ENCODE measurements around the gene COL24A1. TPM values are rescaled to one million over a fixed set of nuclear protein-coding genes. Genes with fewer than 3 reads are reported as not detected.

The COL24A1 gene
- total RNA-seq, 1 donor from 2014 or later: not detected

DNA sequence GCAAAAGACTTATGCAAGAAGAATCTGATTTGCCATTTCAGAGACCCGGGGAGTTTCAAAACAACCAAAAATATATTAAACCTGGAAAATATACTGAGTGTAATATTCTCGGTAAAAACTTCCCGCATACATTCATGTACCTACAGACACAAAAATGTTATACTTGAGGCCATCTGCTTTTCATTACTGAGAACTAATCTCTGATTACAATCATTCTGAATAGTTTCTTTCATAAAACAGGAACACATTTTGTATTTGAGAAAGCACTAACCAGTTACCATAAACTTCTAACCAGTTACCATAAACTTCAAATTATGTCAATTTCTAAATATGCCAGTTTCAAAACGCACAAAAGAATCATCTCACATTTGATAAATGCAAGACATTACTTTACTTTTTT is 456.1 kb downstream of the COL24A1 start:
- Mint-ChIP-seq H3K9me3 (no peaks in the 10 kb centered on the region), H3K36me3 (ENCODE audit: low read depth) (peaks cover 49% of the 10 kb centered on the region), H3K4me3 (no peak overlapping the region), H3K27ac (no peak overlapping the region), H3K4me1 (peaks cover 14% of the 10 kb centered on the region), H3K27me3 (no peaks in the 10 kb centered on the region)
- DNase-seq: no peak
- intact Hi-C loops (cut with micrococcal nuclease): no loop called here

DNA sequence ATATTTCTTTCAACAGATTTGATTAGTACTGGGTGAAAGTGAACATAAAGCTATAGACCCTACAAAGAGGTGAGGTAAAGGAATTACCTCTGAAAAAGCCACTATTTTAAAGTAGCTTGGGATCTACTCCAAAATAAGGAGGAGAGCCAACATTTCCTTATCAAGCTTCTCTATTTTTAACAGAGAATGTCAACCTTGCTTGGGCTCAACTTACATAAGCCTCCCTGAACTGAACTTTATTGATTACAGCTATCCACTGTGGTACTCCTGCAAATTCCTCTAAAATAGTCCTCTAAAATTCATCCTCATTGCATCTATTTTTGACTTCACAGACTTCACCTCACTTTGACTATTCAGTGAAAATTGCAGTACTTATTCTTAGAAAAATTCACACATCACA is 458.7 kb downstream of the COL24A1 start:
- no peaks in the 10 kb centered on the region for H3K9me3 Mint-ChIP-seq
- no peaks in the 10 kb centered on the region for H3K27me3 Mint-ChIP-seq
- H3K4me1 Mint-ChIP-seq: peaks cover 5% of the 10 kb centered on the region
- H3K4me3 Mint-ChIP-seq: no peak overlapping the region
- intact Hi-C loops (cut with micrococcal nuclease): no loop called here
- no peak overlapping the region for H3K27ac Mint-ChIP-seq
- no peak for DNase-seq
- peaks cover 36% of the 10 kb centered on the region for H3K36me3 Mint-ChIP-seq (ENCODE audit: low read depth)

DNA sequence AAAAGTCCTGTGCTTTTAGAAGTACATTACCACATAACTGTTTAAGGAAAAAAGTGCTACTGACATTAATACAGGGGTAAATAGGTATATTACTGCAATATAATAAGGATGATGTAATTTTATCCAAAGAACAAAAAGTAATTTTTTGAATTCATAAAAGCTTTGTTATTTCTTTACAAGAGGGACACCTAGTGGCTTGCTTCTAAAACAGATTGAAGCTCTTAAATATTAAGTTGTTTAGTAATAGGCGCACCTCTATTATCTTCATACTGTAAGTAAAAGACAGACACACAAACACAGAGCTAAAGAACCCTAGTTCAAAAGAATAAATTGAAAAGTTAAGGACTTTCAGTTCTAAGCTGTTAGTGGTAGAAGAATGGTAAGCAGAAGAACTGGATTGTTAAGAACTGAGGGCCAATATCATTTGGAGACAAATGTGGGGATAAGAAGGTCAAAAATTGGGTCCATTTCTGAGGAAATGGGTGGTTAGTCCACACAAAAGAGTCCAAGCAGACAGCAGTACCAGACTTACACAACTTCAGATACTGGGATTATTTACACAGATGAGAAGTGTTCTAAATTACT is 463.8 kb downstream of the COL24A1 start:
- no peak overlapping the region for H3K4me3 Mint-ChIP-seq
- no peaks in the 10 kb centered on the region for H3K27me3 Mint-ChIP-seq
- no peak for DNase-seq
- H3K9me3 Mint-ChIP-seq: no peaks in the 10 kb centered on the region
- no peak overlapping the region for H3K27ac Mint-ChIP-seq
- intact Hi-C loops (cut with micrococcal nuclease): no loop called here
- peaks cover 14% of the 10 kb centered on the region for H3K36me3 Mint-ChIP-seq (ENCODE audit: low read depth)
- peaks cover 2% of the 10 kb centered on the region for H3K4me1 Mint-ChIP-seq

DNA sequence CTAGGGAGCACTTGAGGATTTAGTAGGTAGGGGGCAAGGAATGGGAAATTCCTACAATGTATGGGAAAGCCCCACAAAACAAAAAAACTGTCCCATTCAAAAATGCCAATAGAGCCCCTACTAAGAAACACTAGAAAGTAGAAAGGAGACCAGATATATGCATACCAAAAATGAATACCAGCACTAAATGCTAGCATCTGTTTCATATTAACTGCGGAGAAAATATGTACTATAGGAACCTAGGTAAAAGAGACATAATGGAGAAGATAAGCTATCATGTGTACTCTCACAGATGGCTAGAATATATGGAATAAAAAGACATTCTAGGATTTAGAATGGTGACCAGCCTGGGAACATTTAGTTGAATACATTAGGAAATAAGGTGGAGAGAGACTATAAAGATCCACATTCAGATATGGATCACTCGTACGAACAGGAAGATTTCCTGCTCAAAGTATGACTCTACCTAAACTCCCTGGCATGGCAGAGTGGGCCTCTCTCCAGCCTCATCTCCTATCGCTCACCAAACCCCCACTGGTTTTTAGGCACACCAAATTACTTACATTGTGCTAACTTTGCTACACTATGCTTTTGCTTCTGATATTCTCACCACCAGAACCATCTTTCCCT is 466.7 kb downstream of the COL24A1 start:
- H3K27ac Mint-ChIP-seq: no peak overlapping the region
- DNase-seq: no peak
- H3K9me3 Mint-ChIP-seq: no peaks in the 10 kb centered on the region
- H3K4me3 Mint-ChIP-seq: no peak overlapping the region
- intact Hi-C loops (cut with micrococcal nuclease): no loop called here
- peaks cover 16% of the 10 kb centered on the region for H3K36me3 Mint-ChIP-seq (ENCODE audit: low read depth)
- peaks cover 2% of the 10 kb centered on the region for H3K4me1 Mint-ChIP-seq
- H3K27me3 Mint-ChIP-seq: no peaks in the 10 kb centered on the region

DNA sequence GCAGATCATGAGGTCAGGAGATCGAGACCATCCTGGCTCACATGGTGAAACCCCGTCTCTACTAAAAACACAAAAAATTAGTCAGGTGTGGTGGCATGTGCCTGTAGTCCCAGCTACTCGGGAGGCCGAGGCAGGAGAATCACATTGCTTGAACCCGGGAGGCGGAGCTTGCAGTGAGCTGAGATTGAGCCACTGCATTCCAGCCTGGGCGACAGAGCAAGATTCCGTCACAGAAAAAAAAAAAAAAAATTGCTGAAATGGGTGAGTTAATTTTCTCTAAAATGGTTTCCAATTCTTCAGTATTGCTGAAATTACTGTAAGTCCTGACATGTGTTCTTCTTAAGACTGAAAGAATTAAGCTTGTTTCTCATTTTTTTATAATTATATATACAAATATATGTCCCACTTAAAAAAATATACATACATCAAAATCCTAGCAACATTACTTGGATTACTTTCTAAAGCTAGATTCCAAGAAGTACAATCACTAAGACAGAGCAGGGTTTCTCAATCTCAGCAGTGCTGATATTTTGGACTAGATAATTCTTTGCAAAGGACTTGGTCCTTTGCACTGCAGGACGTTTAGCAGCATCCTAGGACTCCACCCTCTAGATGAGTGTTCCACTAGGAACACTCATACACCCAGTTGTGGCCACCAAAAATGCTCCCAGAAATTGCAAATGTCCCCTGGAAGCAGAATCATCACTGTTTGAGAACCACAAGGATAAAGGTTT is 473.1 kb downstream of the COL24A1 start:
- intact Hi-C loops (cut with micrococcal nuclease): no loop called here
- Mint-ChIP-seq H3K36me3 (ENCODE audit: low read depth) (peaks cover 16% of the 10 kb centered on the region), H3K27ac (no peak overlapping the region), H3K27me3 (no peaks in the 10 kb centered on the region), H3K4me3 (no peak overlapping the region), H3K4me1 (no peaks in the 10 kb centered on the region), H3K9me3 (no peaks in the 10 kb centered on the region)
- DNase-seq: no peak

DNA sequence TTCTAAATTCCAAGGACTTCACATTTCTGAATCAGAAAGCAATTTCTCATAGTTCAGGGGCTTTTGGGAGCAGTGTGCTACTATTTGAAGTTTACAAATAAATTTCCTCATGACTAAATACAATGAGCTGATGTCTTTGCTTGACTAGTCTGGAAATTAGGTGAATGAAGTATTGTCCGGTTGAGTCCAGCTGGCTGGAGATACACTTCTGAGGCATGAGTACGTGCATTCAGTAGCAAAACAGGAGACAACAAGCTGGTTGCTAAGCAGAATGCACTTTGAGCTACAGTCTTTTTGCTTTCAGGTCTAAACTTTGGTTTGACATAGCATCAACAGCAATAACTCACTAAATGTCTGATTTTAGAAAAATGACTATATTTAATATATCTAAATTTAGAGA is 475.5 kb downstream of the COL24A1 start:
- Mint-ChIP-seq H3K27me3 (no peaks in the 10 kb centered on the region), H3K27ac (no peak overlapping the region), H3K36me3 (ENCODE audit: low read depth) (peaks cover 27% of the 10 kb centered on the region), H3K4me3 (no peak overlapping the region), H3K9me3 (no peaks in the 10 kb centered on the region), H3K4me1 (peaks cover 7% of the 10 kb centered on the region)
- intact Hi-C loops (cut with micrococcal nuclease): no loop called here
- DNase-seq: no peak

Other genes with a start within 250 kb of the COL24A1 start
- 16.0 and 23.3 TPM in 2 replicates for gene ODF2L, start 239.6 kb upstream of the COL24A1 start, total RNA-seq

Measured in activated CD4-positive, alpha-beta T cell treated with anti-CD3 and anti-CD28 coated beads, Interleukin-2, amount 10 ng/mL, durations not matched to agents 24 days and 14 days (primary cell).